Vagina (tissue), 2 donors: Measurements from ENCODE around the gene SMC1B.

Experiments
- POLR2A ChIP-seq, 2 donors: fragments of 450-650 bp; IDR thresholded peaks; one replicate each; pipeline ENCODE4 v1.6.1; 2017; ENCODE audit warnings: antibody characterized with exemption in 2 of 2, mild to moderate bottlenecking in 2 of 2, moderate library complexity in 2 of 2
- TF ChIP-seq, protein P1 (sequence below), 3 experiments: fragments of 450-650 bp in 2 of 3; fragments of 200-600 bp in 1 of 3; sonication (generic) in 1 of 3; IDR thresholded peaks; one replicate each; pipeline ENCODE4 v1.5.1; 2017 to 2019; ENCODE audit warnings: antibody characterized with exemption in 3 of 3, mild to moderate bottlenecking in 2 of 3, moderate library complexity in 2 of 3

DNA sequence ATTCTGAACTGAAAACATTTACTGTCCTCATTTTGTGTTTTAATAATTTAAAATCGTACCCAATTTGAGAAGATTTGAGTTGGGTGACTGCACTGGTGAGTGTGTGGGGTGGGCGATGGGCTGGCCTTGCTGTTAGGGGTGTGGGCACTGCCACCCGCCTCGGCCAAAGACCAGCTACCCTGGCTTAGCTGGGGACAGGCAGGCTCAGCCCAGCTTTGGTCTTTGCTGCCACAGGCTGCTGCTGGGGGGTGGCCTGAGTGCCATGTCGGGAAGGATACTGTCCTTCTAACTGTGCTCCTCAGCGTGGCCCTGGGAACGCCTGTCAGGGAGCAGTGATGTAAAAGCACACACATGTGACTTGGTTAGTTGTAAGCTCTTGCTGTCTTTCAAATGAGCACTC, 81.4 kb downstream of the SMC1B start:
- TF ChIP-seq, protein P1, sequence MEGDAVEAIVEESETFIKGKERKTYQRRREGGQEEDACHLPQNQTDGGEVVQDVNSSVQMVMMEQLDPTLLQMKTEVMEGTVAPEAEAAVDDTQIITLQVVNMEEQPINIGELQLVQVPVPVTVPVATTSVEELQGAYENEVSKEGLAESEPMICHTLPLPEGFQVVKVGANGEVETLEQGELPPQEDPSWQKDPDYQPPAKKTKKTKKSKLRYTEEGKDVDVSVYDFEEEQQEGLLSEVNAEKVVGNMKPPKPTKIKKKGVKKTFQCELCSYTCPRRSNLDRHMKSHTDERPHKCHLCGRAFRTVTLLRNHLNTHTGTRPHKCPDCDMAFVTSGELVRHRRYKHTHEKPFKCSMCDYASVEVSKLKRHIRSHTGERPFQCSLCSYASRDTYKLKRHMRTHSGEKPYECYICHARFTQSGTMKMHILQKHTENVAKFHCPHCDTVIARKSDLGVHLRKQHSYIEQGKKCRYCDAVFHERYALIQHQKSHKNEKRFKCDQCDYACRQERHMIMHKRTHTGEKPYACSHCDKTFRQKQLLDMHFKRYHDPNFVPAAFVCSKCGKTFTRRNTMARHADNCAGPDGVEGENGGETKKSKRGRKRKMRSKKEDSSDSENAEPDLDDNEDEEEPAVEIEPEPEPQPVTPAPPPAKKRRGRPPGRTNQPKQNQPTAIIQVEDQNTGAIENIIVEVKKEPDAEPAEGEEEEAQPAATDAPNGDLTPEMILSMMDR (IDR thresholded peaks at IDR 0.05), result no peak
- no peak for TF ChIP-seq POLR2A (IDR thresholded peaks at IDR 0.05)
